SK-N-SH (cell line): ENCODE results near the gene LBHD1.

Experiments
- CTCF ChIP-seq: fragments of 200-600 bp; sonication (generic); IDR thresholded peaks from 2 replicates; pipeline ENCODE4 v1.6.1; 2017; ENCODE audit warnings: antibody characterized with exemption, mild to moderate bottlenecking, moderate library complexity
- ELF1 ChIP-seq: IDR thresholded peaks from 2 replicates; pipeline ENCODE4 v1.4.0; 2012
- EP300 ChIP-seq, 2 experiments: IDR thresholded peaks; 2 replicates each; pipeline versions ENCODE4 v1.4.0 to v1.6.1; 2012; ENCODE audit warnings: borderline replicate concordance in 1 of 2, low read depth in 1 of 2, low read length in 1 of 2
- MAX ChIP-seq: IDR thresholded peaks from 2 replicates; pipeline ENCODE4 v1.4.0; 2012; ENCODE audit warnings: low read depth
- NRF1 ChIP-seq: IDR thresholded peaks from 2 replicates; pipeline ENCODE4 v1.6.1; 2012; ENCODE audit warnings: low read depth, mild to moderate bottlenecking, low read length

- no peak for TF ChIP-seq CTCF
- no peak for TF ChIP-seq NRF1
- no peak for TF ChIP-seq MAX
- no peak for TF ChIP-seq EP300 (IDR thresholded peaks at IDR 0.05; ENCODE audit: borderline replicate concordance in 1 of 2, low read depth in 1 of 2, low read length in 1 of 2)
- no peak for TF ChIP-seq ELF1
These were observed 40.3 kb upstream of the LBHD1 start for GRCh38 chr11:62712276-62712812.
